HepG2 (cell line): ENCODE data around the gene CEP78. TPM values are rescaled to one million over a fixed set of nuclear protein-coding genes. Genes with fewer than 3 reads are reported as not detected.

ENCODE experiments used
- ATF6 ChIP-seq: sonication (generic); formaldehyde crosslinking; conservative IDR thresholded peaks from 2 replicates; pipeline ENCODE4 v1.4.0; 2020; ENCODE audit warnings: missing genetic modification reagents
- CENPX ChIP-seq: sonication (generic); formaldehyde crosslinking; IDR thresholded peaks from 2 replicates; pipeline ENCODE4 v1.9.0; 2021; ENCODE audit warnings: mild to moderate bottlenecking, missing genetic modification reagents, moderate library complexity
- CERS6 ChIP-seq: sonication (generic); formaldehyde crosslinking; IDR thresholded peaks from 2 replicates; pipeline ENCODE4 v1.5.0; 2020; ENCODE audit warnings: missing genetic modification reagents
- GATA4 ChIP-seq: sonication (generic); IDR thresholded peaks from 2 replicates; pipeline ENCODE4 v1.6.1; 2016; ENCODE audit warnings: antibody characterized with exemption, low read depth, borderline replicate concordance
- HNRNPK ChIP-seq: fragments of 200-400 bp; formaldehyde crosslinking; IDR thresholded peaks from 2 replicates; pipeline ENCODE4 v1.6.1; 2018; ENCODE audit warnings: low read length, low read depth, moderate library complexity, mild to moderate bottlenecking; ENCODE audit not compliant: poor library complexity, severe bottlenecking
- HNRNPLL ChIP-seq: fragments of 200-400 bp; formaldehyde crosslinking; IDR thresholded peaks from 2 replicates; pipeline ENCODE4 v1.6.1; 2017; ENCODE audit warnings: mild to moderate bottlenecking, low read depth, low read length; ENCODE audit not compliant: poor library complexity, severe bottlenecking
- MED13 ChIP-seq: sonication (generic); formaldehyde crosslinking; IDR thresholded peaks from 2 replicates; pipeline ENCODE4 v1.5.0; 2020; ENCODE audit warnings: missing genetic modification reagents
- NFATC3 ChIP-seq: sonication (generic); formaldehyde crosslinking; IDR thresholded peaks from 2 replicates; pipeline ENCODE4 v1.5.1; 2020; ENCODE audit warnings: mild to moderate bottlenecking, missing genetic modification reagents
- NFYB ChIP-seq: sonication (generic); formaldehyde crosslinking; IDR thresholded peaks from 2 replicates; pipeline ENCODE4 v1.4.0; 2020; ENCODE audit warnings: missing genetic modification reagents
- REXO4 ChIP-seq: sonication (generic); formaldehyde crosslinking; IDR thresholded peaks from 2 replicates; pipeline ENCODE4 v1.8.0; 2022; ENCODE audit warnings: missing genetic modification reagents, mild to moderate bottlenecking, borderline replicate concordance
- RORA ChIP-seq: sonication (generic); formaldehyde crosslinking; IDR thresholded peaks from 2 replicates; pipeline ENCODE4 v1.5.0; 2020; ENCODE audit warnings: mild to moderate bottlenecking, missing genetic modification reagents, moderate library complexity
- TBL1XR1 ChIP-seq: fragments of 150-350 bp; IDR thresholded peaks from 2 replicates; pipeline ENCODE4 v1.6.1; 2014; ENCODE audit warnings: borderline replicate concordance, low read length; ENCODE audit not compliant: partially characterized antibody
- TEAD2 ChIP-seq: sonication (generic); formaldehyde crosslinking; IDR thresholded peaks from 2 replicates; pipeline ENCODE4 v1.9.0; 2021; ENCODE audit warnings: missing genetic modification reagents
- TEAD3 ChIP-seq: optimal IDR thresholded peaks from 2 replicates; pipeline ENCODE3; 2016; ENCODE audit warnings: borderline replicate concordance
- ZBTB20 ChIP-seq: sonication (generic); formaldehyde crosslinking; IDR thresholded peaks from 2 replicates; pipeline ENCODE4 v1.8.1; 2023; ENCODE audit warnings: missing genetic modification reagents, low read depth, mild to moderate bottlenecking, borderline replicate concordance
- ZKSCAN1 ChIP-seq: fragments of 150-350 bp; IDR thresholded peaks from 2 replicates; pipeline ENCODE4 v1.6.1; 2014; ENCODE audit warnings: low read length
- ZMAT3 ChIP-seq: sonication (generic); formaldehyde crosslinking; conservative IDR thresholded peaks from 2 replicates; pipeline ENCODE4 v1.7.0; 2021; ENCODE audit warnings: missing genetic modification reagents
- ZNF20 ChIP-seq: sonication (generic); formaldehyde crosslinking; IDR thresholded peaks from 2 replicates; pipeline ENCODE4 v1.4.0; 2020; ENCODE audit warnings: mild to moderate bottlenecking, moderate library complexity, missing genetic modification reagents
- ZNF234 ChIP-seq: sonication (generic); formaldehyde crosslinking; conservative IDR thresholded peaks from 2 replicates; pipeline ENCODE4 v1.5.1; 2020; ENCODE audit warnings: mild to moderate bottlenecking, missing genetic modification reagents
- ZNF235 ChIP-seq: sonication (generic); formaldehyde crosslinking; IDR thresholded peaks from 2 replicates; pipeline ENCODE4 v1.8.1; 2023; ENCODE audit warnings: mild to moderate bottlenecking, missing genetic modification reagents, borderline replicate concordance
- ZNF274 ChIP-seq: sonication (generic); formaldehyde crosslinking; IDR thresholded peaks from 2 replicates; pipeline ENCODE4 v1.5.1; 2020; ENCODE audit warnings: mild to moderate bottlenecking, missing genetic modification reagents
- ZNF777 ChIP-seq: sonication (generic); formaldehyde crosslinking; IDR thresholded peaks from 2 replicates; pipeline ENCODE4 v1.4.0; 2020; ENCODE audit warnings: missing genetic modification reagents
- ZNF816 ChIP-seq: sonication (generic); formaldehyde crosslinking; IDR thresholded peaks from 2 replicates; pipeline ENCODE4 v1.8.0; 2022; ENCODE audit warnings: missing genetic modification reagents, mild to moderate bottlenecking, borderline replicate concordance
- ZSCAN12 ChIP-seq: sonication (generic); formaldehyde crosslinking; IDR thresholded peaks from 2 replicates; pipeline ENCODE4 v1.9.0; 2021; ENCODE audit warnings: mild to moderate bottlenecking, missing genetic modification reagents
- polyA plus RNA-seq, 8 experiments: library from polyadenylated mRNA; depleted of rRNA in 3 of 8; stranded (reverse) in 7 of 8; unstranded in 1 of 8; fragments of >200 nt; fragmentation: Illumina TruSeq in 4 of 8; extraction: Trizol in 4 of 8; gene quantifications; 2 replicates each; pipeline versions ENCODE4 v1.2.1 to v1.2.3, GENCODE V29; 2011 to 2016; ENCODE audit warnings: low read depth in 4 of 8, missing spikeins in 1 of 8, mixed read lengths in 1 of 8; ENCODE audit not compliant: insufficient read depth in 1 of 8
- total RNA-seq, 5 experiments: library from RNA; depleted of rRNA; stranded (reverse); fragments of >200 nt; fragmentation: Illumina TruSeq; extraction: Trizol; gene quantifications; 2 replicates each; pipeline ENCODE4 v1.2.3, GENCODE V29; 2016; ENCODE audit warnings: low read depth in 1 of 5
- TF ChIP-seq, protein P1 (sequence below): sonication (generic); formaldehyde crosslinking; IDR thresholded peaks from 2 replicates; pipeline ENCODE4 v1.5.0; 2020; ENCODE audit warnings: mild to moderate bottlenecking, missing genetic modification reagents

Gene CEP78
- total and polyA plus RNA-seq, 2 of the 13 experiments (the other 11 are each of a cell fraction or from before 2014, with no cell fraction given), result 5.1 to 30.8 TPM

- TF ChIP-seq GATA4, result 0 out of 2 replicates have a peak, but pooled peaks have one; percentile 70
- TF ChIP-seq ZNF274, result no peak
- peak; percentile 57; the same call in 1 of the 2 replicates for TF ChIP-seq ZMAT3
- no peak for TF ChIP-seq TBL1XR1
- no peak for TF ChIP-seq CENPX (CRISPR knock-in tag)
- no peak for TF ChIP-seq REXO4 (CRISPR knock-in tag)
- peak; percentile 61; the same call in 1 of the 2 replicates for TF ChIP-seq MED13
- TF ChIP-seq NFATC3 (CRISPR knock-in tag), result no peak
- peak; percentile 39 for TF ChIP-seq ZSCAN12 (CRISPR knock-in tag)
- TF ChIP-seq ZNF816 (CRISPR knock-in tag), result no peak
- TF ChIP-seq ZNF20, result no peak
- TF ChIP-seq HNRNPK, result peak; percentile 58
- no peak for TF ChIP-seq ZNF235 (CRISPR knock-in tag)
- no peak for TF ChIP-seq CERS6 (CRISPR knock-in tag)
- no peak for TF ChIP-seq RORA
- TF ChIP-seq, protein P1, sequence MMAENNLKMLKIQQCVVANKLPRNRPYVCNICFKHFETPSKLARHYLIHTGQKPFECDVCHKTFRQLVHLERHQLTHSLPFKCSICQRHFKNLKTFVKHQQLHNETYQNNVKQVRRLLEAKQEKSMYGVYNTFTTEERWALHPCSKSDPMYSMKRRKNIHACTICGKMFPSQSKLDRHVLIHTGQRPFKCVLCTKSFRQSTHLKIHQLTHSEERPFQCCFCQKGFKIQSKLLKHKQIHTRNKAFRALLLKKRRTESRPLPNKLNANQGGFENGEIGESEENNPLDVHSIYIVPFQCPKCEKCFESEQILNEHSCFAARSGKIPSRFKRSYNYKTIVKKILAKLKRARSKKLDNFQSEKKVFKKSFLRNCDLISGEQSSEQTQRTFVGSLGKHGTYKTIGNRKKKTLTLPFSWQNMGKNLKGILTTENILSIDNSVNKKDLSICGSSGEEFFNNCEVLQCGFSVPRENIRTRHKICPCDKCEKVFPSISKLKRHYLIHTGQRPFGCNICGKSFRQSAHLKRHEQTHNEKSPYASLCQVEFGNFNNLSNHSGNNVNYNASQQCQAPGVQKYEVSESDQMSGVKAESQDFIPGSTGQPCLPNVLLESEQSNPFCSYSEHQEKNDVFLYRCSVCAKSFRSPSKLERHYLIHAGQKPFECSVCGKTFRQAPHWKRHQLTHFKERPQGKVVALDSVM (CRISPR knock-in tag), result no peak
- TF ChIP-seq ZNF234 (CRISPR knock-in tag), result no peak
- peak; percentile 85 for TF ChIP-seq TEAD3 (CRISPR knock-in tag)
- TF ChIP-seq ZKSCAN1, result no peak
- TF ChIP-seq TEAD2 (CRISPR knock-in tag), result no peak
- no peak for TF ChIP-seq NFYB (CRISPR knock-in tag)
- TF ChIP-seq HNRNPLL, result peak; percentile 81
- peak; percentile 81 for TF ChIP-seq ZNF777 (CRISPR knock-in tag)
- TF ChIP-seq ATF6 (CRISPR knock-in tag), result no peak; the same call in 1 of the 2 replicates
- TF ChIP-seq ZBTB20, result no peak
These were observed at the start of gene CEP78 (continued) for GRCh38 chr9:78235762-78236550.
